HG03565 (cell line): Measurements from ENCODE around the gene OR2D3.
"Not testable (repeated sequence)": the region's sequence is repeated elsewhere in the genome, so short reads cannot be mapped to it uniquely, and the experiment has no call there.

Source experiments
- ATAC-seq: cut with Tn5 transposase; IDR thresholded peaks from one replicate; pipeline ENCODE4 v1.9.1; 2021; ENCODE audit warnings: mild to moderate bottlenecking, moderate library complexity; ENCODE audit not compliant: unreplicated experiment

The OR2D3 gene

DNA sequence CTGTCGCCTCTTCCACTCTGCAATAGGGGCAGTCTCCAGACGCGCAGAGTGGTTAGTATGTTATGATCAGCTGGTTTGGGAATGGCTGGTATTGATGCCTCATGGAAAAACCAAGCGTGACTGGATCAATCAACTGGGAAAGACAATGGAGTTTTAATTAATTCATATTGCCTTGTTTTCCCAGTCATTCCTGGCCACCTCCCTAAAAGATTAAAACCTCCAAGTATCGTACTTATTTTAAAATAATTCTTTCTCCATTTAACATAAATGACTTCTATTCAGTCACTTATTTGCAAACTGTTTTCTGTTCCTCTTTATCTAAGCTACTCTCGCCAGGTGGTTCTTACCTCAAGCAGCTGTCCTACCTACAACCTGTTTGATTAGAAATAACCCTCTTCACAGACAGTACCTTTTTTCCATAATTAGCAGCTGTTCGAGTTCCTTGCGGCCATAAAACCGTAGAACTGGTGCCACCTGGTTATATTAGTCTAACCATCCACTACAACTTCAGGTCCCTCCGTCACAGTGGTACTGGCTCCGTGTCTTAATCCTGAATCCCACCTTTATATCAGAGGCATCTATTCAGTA, 6.3 kb downstream of the OR2D3 start:
- peak; percentile 54 for ATAC-seq

GRCh38 chr11:6928916-6929315, 8.1 kb downstream of the OR2D3 start:
- ATAC-seq: no peak

- no peak for ATAC-seq
Measured at GRCh38 chr11:6931146-6931713, 10.4 kb downstream of the OR2D3 start.

GRCh38 chr11:6932145-6932544, 11.3 kb downstream of the OR2D3 start:
- no peak for ATAC-seq

DNA sequence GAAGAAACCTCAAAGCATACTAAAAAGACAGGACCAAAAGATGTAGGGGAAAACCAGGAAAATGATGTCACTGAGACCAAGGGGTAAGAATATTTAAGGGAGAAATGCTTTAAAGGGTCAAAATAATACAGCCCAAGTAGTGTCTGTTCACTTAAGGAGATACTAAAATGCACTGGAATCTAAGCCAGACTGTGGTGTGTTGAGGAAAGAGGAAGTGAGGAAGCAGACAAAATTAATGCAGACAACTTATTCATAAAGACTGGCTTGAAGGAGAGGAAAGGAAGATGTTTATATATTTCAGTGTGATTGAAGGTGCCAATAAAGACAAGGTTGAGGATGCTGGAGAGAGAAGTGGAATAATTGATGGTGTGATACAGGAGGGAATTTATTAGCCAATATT, 21.2 kb downstream of the OR2D3 start:
- ATAC-seq: no peak

GRCh38 chr11:6943131-6943530, 22.3 kb downstream of the OR2D3 start:
- no peak for ATAC-seq

GRCh38 chr11:6954248-6954647, 33.4 kb downstream of the OR2D3 start:
- not testable (repeated sequence) for ATAC-seq

DNA sequence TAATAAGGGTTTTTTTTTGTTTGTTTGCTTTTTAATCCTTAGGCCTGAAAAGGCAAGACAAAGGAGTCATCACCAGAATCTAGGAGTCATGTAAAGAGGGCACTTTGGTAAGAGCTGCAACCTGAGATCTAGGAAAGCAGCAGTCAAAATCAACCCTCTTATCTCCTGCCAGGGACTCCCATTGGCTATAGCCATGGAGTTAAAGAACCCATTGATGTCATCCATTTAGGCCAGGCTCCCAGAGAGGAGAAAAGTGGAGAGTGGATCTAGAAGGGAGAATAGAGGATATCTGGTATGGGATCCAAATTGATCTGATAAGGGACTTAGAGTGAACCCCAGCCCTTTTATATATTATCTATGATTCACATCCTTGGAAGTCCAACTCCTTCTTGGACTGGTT, 41.3 kb downstream of the OR2D3 start:
- ATAC-seq: no peak

GRCh38 chr11:6962673-6963072, 41.9 kb downstream of the OR2D3 start:
- peak; percentile 78 for ATAC-seq

DNA sequence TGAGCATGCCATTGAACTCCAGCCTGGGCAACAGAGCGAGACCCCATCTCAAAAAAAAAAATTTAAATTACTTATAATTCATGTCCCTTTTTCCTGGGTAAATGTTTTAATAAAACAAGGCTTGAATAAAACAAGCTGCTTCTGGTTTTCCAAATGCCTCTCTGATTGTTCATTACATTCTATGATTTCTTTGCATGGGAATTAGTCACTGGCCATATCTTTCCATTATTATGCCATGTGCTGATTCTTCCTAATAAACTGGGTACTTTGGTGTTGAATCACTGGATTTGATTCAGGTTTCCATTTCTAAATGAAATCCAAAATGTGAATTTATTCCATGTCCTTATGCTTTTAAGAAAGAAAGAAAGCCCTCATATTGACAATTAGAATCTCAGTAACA, 48.0 kb downstream of the OR2D3 start:
- no peak for ATAC-seq

GRCh38 chr11:6969854-6970253, 49.1 kb downstream of the OR2D3 start:
- ATAC-seq: not testable (repeated sequence)
